Measurements from ENCODE around the gene AKNAD1. TPM values are rescaled to one million over a fixed set of nuclear protein-coding genes. Genes with fewer than 3 reads are reported as not detected.
"Not testable (repeated sequence)": the region's sequence is repeated elsewhere in the genome, so short reads cannot be mapped to it uniquely, and the experiment has no call there.

The AKNAD1 gene, protein sequence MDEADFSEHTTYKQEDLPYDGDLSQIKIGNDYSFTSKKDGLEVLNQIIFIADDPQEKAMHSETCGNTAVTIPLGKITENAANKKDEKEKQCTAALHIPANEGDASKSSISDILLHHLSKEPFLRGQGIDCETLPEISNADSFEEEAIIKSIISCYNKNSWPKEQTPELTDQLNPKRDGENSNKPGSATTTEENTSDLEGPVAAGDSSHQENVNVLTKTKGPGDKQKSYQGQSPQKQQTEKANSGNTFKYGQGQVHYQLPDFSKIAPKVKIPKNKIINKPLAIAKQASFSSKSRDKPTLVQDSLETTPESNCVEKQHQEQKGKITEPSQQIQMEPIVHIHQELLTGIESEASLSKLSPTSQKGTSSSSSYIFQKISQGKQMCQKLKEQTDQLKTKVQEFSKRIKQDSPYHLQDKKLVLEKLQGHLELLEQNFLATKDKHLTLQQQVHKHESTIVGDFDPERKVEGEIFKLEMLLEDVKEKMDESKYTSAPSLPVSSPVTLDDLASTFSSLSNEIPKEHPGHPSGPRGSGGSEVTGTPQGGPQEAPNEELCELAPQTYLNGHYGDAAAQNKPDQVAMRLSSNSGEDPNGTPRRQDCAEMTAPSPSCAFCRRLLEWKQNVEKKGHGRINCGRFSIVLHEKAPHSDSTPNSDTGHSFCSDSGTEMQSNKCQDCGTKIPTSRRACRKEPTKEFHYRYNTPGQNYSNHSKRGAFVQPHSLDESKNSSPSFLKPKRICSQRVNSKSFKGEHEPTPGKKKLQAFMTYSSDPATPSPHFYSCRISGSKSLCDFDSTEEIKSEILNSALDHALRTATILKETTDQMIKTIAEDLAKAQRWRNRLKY
- not detected for total RNA-seq

DNA sequence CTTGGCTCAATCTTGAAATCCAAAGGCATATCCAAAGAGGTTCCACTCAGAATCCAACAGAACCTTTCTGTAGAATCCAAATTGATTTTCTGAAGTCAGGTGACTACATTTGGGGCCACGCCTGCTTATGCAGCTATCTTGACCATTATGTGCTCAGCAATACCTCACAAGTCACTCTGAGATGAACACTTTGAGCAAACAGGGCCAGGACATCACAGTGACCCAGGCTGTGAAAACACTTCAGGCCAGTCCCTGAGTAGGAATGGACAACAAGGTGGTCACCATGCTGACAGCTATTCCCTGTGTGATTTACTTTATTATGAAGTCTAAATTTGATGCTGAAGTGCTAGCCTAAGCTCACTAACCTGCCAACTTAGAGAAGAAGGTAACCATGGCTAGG is at the start of gene AKNAD1:
AKNAD1 (minus strand) TSS at position 101 of the 400 bp plus-strand sequence. CDS start 4,430 bp downstream, outside the sequence.
- no peak for DNase-seq

DNA sequence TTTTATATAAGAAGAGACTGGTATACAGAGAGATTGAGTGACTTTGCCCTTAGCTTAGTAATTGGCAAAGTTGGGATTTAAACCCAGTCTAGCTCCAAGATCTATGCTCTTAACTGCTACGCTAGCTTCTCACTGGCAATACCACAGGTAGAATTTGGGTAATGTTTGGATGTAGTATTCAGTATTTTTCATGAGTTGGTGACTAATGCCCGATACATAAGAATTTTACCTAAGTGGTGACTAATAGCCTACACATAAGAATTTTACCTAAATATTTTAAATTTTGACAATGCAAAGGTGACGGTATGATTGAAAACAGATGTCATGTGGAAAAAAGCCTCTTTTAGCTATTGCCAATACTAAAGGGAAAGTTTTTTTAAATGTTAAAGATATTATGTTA is 44.2 kb upstream of the AKNAD1 start:
- DNase-seq, result no peak

DNA sequence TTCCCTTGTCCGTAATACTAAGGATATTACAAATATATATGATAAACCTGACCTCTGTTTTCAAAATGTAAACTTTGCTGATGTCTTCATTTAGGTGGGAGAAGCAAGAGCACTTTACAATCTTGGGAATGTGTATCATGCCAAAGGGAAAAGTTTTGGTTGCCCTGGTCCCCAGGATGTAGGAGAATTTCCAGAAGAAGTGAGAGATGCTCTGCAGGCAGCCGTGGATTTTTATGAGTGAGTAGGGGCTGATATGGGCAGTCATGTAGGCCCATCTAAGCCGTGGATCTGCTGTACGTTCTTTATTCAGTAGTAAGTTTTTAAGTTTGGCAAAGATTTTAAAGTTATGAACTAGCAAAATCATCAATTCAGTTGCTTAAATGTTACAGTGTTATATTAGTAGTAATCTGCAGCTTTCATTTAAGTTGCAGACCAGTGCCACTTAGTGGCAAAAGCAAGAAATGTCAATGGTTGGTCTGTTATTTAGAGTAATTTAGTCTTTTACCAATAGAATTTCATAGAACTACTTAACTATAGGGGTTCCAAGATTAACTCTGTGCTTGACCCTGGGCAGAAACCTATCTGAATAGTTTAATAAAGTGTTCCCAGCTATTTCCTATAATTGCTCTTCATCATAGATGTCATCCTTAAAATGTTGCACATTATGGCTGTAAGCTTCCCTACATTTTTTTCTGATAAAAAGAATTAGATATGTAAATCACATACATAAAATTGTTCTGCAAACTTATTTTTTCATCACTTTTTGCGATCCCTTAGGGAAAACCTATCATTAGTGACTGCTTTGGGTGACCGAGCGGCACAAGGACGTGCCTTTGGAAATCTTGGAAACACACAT is 41.2 kb upstream of the AKNAD1 start:
- peak; percentile 33 for DNase-seq

DNA sequence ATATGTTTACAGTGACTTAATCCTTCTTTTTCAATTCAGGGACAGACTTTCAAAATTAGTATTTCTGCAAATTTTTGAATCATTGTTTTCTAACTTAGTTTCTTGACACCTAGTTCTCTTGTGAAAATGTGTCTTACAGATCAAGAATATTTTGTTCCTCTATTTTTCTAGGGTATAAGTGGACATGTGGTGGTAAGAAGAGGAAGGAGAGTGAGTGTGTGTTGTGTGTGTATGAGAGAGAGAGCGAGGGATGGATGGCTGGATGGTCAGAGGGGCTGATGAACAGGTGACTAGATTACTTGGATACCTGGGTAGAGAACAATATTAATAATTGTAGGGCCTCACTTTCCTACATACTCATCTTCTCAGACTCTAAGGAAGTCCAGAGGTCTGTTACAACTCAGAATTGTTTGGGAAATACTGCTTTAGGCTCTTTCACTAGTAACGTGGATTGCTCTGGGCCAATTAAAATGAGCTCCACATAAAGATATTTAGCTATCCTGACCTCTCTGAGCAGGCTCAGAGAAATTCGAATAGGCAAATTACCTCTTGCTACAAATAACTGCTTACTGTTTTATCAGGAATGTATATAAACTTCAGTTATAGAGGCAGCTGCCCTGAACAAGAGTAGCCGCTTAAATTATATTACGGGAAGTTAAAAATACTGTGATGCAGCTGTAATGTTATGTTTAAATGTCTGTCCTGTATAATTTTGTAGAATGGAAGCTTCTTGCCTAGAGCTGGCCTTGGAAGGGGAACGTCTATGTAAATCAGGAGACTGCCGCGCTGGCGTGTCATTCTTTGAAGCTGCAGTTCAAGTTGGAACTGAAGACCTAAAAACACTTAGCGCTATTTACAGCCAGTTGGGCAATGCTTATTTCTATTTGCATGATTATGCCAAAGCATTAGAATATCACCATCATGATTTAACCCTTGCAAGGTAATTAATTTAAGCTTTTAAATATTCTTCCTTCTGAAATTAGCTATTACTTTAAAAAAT is 39.6 kb upstream of the AKNAD1 start:
- DNase-seq, result no peak

DNA sequence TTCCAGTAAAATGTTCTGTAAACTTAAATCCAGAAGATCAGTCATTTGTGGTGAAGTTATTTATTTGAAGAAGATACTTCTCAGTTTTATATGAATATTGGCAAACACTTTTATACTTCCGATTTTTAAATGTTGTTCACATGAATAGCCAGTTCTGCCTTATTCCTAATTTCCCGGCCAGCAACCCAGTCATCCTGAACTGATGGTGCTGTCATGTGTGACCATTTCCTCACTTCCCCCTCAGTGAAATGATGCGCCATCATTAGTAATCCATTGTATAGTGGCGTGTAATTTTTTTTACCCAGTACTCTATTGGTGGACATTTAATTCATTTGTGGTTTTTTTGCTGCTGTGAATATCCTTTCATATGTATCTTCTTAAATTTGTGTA is 36.2 kb upstream of the AKNAD1 start:
- no peak for DNase-seq

DNA sequence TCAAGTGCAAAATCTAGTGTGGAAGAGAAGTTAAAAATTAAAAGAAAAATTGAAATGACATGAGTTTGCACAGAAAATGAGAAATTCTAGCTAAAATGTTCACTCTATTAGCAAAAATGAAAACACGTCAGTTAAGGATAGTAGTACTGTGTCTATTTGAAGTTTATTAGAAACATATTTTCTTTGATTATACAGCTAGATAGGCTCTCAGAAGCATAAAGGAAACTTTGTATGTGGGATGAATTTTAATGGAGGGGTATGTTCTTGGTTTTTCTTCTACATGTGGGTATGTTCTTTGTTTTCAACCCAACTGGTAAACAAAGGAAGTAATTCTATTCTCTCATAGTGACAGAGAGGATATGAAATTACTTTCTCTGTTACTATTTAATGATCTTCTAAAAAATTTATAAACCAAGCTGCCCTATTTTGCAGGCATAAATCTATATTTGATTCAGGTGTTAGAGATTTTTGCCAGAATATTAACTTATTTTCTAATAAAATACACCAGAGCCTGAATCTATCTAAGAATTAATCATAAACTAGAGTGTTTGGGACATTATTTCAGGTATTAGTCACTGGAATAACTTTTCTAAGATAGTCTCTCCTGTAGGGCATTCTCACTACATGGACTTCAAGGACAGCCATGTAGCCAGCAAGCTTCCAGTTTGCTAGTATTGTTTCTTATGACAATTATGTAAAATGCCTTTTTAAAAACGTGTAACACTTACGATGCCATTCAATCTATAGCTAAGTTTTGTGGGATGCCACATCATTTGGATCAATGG is 35.7 kb upstream of the AKNAD1 start:
- DNase-seq, result no peak

DNA sequence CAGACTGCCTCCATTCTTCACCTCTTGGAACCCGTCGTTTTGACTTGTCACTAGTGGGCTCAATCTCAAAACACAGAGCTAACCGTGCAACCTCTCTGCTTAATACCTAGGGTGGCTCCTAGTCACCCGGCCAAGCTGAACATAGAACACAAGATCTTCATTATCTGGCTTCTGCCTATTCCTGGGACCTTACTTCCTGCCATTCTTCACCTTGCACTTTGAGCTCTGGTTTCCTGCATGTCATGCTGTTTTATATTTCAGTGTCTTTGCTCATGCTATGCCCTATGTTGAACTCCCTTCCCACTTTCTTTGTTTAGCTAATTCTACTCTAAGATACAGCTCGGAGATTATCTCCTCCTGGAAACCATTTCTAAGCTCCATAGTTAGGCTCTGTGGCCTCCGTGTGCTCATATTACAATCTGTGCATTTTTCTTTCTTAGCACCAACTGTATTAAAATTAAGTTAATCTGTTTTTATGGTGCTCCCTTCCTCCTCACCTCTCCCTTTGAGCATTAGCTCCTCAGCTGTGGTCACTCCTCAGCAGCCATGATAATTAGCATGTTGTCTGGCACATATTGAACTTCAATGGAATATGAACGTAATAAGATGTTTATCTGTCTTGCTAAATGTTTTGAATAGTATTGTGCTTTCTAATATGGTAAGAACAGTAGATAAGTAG is 33.0 kb upstream of the AKNAD1 start:
- no peak for DNase-seq

DNA sequence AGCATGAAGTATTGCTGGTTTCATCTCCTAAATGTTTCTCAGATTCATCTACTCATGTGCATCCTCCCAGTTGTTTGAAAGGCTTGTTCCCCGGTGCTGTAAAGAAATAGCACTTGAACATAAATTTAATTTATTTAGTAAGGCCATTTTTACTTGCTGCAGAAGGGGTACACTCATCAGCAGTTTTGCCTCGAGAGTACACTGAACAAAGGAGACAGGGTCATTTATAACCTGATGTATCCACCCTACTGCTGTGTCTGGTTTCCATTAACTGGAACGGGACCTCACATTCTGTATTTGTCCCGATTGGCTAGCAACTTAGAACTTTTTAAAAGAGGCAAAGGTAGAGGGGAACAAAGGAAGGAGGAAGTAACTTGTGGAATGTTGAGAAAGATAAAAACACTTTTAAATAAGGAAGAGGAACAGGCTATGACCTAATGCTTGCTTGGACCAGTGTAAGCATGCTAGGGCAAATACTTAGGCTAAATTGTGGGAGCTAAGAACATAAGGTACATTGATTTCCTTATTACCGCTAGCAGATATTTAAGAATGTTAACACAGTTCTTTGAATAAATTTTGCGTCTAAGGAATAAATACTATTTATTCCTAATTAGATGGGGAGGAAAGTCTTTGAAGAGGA is 32.2 kb upstream of the AKNAD1 start:
- DNase-seq, result not testable (repeated sequence)

DNA sequence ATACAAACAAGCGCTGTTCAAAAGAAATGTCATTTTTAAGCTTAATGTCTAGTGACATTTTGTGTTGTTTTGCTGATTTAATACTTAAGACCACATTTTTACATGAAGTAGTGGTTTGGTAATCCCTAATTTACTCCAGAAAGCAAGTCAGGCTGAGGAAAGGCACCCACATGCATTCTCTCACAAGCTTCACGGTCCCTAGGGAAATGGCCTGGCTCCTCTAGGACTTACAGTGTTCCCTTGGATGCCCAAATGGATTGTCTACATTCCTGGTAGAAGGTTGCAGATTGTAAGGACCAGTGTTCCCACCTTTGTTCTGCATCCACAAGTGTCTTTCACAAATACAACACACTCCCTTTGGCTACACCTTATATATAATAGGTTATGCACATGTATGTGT is 29.4 kb upstream of the AKNAD1 start:
- no peak for DNase-seq

DNA sequence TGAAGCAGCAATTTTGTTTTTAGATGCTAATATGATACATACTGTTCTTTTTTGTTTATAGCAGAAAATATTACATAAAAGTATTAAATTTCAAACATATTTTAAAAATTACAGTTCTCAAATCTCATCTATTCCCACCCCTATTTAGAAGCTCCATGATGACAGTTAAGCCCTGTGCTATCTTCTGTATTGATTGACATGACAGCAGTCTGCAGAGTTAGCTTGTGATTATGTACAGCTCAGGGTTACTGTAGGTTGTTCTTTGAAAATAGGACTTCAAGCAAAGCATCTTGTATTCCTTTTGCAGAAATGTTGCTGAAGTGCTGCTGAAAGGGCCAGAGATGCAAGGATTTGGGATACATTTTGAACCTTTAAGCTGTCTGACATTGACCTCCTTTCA is 28.1 kb upstream of the AKNAD1 start:
- DNase-seq, result no peak

DNA sequence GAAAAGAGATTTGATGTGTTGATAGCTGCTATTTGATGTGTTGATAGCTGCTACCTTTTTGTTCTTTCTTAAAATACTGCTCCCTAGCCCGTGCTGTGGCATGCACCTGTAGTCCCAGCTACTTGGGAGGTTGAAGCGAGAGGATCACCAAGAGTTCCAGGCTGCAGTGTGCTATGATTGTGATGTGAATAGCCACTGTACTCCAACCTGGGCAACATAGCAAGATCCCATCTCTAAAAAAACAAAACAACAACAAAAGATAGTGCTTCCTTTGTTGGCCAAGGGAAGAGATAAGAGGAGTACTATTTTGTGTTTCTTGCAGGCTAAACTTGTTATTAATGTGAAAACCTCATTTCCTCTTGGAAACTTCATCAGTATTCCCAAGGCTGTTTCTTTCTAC is 25.9 kb upstream of the AKNAD1 start:
- DNase-seq, result no peak

DNA sequence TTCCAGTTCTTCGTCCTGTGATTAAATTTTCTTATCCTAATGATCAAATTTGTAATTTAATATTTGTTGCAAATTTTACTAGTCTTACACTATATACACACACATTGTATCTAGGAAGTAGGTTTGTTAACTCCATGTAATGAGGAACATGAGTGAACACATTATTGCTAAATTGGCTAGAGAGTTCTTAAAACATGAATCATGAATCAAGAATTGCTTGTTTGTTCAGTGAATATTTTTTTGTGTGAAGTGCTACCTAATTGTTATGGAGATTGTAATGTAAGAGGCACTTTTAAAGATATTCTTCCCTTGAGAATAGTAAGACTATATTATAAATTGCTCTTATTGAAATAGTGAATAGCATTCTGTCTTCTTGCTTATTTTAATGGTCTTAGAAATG is 24.5 kb upstream of the AKNAD1 start:
- DNase-seq, result no peak

DNA sequence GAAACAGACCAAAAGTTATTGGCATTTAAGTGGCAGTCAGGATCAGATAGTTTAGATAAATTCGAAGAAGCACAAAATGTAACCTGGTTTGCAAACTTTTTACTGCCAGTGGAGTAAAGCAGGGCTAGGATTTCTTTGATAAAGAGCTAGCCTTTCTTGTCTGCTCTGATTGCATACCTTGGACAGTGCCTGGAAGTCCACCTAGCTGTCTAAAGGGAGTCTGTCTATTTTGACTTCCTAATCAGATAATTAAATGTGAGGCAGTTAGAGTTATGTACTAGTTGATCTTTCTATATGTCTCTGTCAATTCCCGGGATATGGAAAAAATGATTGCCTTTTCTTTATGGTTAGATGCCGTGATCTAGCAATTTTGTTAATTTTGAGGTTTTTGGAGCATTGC is 24.0 kb upstream of the AKNAD1 start:
- DNase-seq, result no peak

DNA sequence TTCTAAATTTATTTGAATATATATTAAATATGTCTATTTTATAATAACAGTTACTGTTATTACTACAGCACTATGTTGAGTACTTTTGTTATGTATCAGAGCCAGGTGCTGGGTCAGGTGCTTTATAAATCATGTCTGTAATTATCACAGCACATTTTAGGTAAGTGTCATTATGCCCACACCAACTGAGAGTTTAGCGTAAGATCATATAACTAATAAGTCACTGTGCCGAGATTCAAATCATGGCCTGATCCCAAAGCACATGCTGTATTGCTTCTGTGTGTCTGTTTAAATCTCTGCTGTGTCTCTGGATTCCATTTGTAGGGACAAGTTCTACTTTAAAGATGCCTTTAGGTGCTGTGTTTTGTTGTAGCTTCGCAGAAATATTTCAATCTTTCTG is 21.8 kb upstream of the AKNAD1 start:
- DNase-seq, result no peak

DNA sequence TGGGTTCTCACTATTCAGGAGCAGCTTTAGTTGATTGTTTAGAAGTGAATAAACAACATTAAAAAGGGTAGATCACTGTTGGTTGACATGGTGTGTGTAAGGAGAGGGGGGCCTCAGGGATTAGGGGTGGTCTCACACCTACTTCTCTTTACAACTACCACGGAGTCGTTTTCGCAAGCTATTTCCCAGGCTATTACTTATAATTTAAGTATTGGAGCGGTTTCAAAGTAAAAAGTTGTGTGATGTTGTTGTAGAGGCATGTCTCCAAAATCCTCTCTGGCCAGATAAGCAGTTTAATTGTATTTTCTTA is 21.2 kb upstream of the AKNAD1 start:
- DNase-seq, result no peak

DNA sequence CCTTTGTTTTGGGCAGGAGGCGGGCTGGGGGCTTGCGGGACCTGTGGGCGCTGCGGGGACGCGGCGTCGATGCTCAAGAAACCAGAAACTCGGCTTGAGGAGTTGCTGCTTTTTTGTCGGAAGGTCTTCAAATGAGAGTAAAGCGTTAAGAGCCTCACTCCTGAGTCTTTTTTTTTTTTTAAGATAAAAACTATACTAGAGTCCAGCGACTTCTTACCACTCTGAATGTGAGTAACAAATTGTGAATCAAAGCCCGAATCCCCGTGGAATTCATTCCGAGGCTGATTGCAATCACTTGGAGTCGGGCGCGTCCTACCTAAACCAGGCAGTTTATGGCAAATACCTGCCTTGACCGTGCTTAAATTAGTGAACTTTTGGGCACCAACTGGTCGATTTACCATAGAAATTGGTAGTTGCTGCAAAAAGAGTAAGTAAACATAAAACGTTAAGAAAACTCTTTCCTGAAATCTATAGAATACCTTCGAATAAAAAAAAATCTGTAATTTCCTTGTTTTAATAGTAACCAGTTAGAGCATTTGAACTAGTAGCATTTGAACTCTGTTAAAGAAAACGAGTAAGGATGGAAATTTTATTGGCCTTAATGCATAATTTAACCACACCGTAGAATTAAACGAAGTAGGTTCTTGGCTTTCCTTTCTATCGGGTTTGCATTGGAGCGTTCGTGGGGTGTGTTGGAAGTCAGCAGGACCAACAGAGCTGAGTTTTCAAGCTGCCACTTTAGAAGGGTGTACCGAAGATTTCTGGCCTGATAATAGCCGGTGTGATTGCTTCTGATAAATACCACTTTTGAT is 20.7 kb upstream of the AKNAD1 start:
- no peak for DNase-seq

DNA sequence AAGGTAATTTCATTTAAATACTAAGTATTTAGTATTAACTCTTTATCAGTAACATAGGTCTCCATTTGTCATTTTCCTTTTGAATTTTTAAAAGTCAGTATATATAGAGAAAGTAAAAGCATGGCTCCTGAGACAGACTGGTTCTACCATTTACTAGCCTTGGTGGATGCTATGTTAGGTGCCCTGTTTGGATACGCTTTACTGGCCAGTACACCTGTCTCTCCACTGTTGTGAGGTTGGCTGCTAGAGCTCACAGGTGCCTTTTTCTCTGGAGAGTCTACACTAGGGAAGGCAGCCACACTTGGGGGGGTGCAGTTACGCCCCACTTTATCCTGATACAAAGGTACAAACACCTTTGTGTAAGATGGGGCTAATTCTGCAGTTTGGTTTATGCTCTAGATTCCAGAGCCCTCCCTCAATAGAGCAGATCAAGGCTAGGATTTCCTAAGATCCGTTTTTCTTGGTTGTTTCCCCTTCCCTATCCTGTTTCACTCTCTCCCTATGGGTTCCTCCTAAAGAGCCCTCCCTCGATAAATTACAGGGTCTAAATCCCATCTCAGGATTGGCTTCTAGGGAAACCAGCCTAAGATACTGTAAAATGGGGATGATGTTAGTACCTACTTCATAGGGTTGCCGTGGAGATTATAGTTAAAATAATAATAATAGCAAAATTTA is 14.3 kb upstream of the AKNAD1 start:
- no peak for DNase-seq

DNA sequence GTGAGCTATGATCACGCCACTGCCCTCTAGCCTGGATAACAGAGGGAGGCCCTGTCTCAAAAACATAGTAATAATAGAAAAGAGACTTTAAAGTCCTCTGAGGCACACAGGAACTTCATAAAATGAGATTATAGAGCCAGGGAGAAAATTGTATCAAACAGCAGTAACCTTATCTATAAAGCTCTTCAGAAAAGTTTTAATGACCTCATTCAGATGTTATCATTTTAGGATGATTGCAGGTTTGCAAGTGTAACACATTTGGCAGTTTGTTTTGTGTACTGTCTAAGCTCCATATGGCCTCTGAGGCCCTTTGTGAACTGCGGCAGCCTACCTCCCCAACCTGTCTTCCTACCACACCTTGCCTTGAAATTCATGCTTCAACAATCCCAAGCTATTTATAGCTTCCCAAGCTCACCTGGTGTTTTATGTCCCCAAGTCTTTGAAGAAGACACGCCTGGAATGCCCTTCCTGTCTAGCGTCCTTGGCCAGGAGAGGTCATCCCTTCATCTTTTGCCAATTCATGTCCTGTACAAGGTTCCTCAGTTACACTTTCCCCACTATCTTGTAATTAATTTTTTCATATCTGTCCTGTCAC is 8.5 kb upstream of the AKNAD1 start:
- no peak for DNase-seq

Data from effector CD4-positive, alpha-beta T cell (primary cell).